ENCODE measurements around the gene GSC2. TPM values are rescaled to one million over a fixed set of nuclear protein-coding genes. Genes with fewer than 3 reads are reported as not detected.

Gene GSC2, protein sequence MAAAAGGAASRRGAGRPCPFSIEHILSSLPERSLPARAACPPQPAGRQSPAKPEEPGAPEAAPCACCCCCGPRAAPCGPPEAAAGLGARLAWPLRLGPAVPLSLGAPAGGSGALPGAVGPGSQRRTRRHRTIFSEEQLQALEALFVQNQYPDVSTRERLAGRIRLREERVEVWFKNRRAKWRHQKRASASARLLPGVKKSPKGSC
- not detected for total RNA-seq
- not detected for polyA plus RNA-seq

DNA sequence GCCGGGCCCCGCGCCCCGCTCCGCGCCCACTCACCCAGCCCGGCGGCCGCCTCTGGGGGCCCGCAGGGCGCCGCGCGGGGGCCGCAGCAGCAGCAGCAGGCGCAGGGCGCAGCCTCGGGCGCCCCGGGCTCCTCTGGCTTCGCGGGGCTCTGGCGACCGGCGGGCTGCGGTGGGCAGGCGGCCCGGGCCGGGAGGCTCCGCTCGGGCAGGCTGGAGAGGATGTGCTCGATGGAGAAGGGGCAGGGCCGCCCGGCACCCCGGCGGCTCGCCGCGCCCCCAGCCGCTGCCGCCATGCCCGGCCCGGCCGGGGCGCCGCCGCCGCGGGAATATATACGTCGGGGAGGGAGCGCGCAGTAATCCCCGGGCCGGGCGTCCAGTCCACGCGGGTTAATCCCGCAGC, at the start of gene GSC2:
Gene GSC2, minus strand, starts transcription at position 302 of the 400 bp plus-strand sequence. Its CDS starts 9 bp downstream, at position 293.
- H3K4me1 ChIP-seq (ENCODE audit: insufficient read depth): peaks cover 1% of the 10 kb centered on the region
- no peak for DNase-seq (ENCODE audit: extremely low spot score)
- WGBS: 1% methylated on average over 59 of the region's 59 CpGs
- H3K27ac ChIP-seq (ENCODE audit: low read depth): no peak within 1 kb of the TSS
- peak within 1 kb of the TSS; percentile 14 for H3K4me3 ChIP-seq (ENCODE audit: low read depth, low read length)
- H3K36me3 ChIP-seq (ENCODE audit: insufficient read depth): no peaks in the 10 kb centered on the region

DNA sequence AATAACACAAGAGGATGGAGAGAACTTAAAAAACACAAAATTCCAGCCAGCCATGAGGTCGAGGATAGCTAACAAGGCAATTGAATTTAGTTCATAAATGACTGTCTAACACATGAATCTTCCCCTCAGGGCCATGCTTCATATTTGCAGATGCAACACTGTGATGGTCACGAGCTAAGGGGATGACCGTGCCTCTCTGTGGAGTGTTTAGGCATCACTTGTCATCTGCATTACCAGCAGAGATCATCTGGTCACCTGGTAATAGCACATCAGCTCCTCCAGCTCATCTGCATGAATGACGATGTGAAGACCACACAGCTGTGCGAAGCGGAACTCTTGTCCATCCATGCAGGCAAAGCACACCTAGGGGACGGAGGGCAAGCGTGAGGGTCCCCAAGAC, 49.4 kb upstream of the GSC2 start:
- no peaks in the 10 kb centered on the region for H3K4me1 ChIP-seq (ENCODE audit: insufficient read depth)
- no peak overlapping the region for H3K4me3 ChIP-seq (ENCODE audit: low read depth, low read length)
- H3K27ac ChIP-seq (ENCODE audit: low read depth): no peak overlapping the region
- H3K36me3 ChIP-seq (ENCODE audit: insufficient read depth): no peaks in the 10 kb centered on the region
- WGBS: 92% methylated on average over 8 of the region's 8 CpGs
- DNase-seq (ENCODE audit: extremely low spot score): no peak

DNA sequence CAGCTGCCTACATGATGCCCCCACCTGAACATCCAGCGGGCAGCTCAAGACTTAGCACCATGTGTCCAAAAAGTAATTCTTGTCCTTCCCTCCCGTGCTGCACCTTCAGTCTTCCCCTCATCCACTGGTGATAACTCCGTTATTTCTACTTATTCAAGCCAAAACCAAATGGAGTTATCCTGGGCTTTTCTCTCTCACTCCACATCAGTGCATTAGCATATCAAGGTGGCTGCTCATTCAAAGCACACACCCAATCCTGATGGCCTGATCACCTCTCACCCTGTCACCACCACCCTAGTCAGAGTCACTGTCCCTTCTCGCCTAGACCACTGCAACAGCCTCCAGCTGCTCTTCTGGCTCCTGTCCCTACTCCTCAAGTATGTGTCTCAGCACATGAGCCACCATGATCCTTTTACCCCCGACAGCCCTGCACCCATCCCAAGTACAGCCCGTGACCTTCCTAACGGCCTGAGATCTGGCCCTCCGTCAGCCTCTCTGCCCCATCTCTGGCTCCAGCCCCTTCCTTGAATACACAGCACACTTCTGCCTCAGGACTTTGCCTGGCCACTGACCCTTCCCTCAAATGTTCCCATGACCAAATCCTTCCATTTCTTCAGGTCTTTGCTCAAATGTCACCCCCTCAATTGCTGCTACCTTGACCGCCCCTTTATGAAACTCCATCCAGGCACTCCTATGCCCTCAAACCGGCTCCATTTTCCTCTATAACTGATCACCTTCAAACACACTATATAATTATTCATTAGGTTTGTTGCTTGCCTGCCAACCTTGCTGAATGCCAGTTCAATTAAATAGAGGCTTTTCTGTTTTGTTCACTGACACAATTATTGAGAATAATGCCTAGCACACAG, 48.1 kb upstream of the GSC2 start:
- H3K27ac ChIP-seq (ENCODE audit: low read depth): no peak overlapping the region
- DNase-seq (ENCODE audit: extremely low spot score): no peak
- no peak overlapping the region for H3K4me3 ChIP-seq (ENCODE audit: low read depth, low read length)
- no peaks in the 10 kb centered on the region for H3K4me1 ChIP-seq (ENCODE audit: insufficient read depth)
- WGBS: 85% methylated on average over 10 of the region's 10 CpGs
- H3K36me3 ChIP-seq (ENCODE audit: insufficient read depth): no peaks in the 10 kb centered on the region

DNA sequence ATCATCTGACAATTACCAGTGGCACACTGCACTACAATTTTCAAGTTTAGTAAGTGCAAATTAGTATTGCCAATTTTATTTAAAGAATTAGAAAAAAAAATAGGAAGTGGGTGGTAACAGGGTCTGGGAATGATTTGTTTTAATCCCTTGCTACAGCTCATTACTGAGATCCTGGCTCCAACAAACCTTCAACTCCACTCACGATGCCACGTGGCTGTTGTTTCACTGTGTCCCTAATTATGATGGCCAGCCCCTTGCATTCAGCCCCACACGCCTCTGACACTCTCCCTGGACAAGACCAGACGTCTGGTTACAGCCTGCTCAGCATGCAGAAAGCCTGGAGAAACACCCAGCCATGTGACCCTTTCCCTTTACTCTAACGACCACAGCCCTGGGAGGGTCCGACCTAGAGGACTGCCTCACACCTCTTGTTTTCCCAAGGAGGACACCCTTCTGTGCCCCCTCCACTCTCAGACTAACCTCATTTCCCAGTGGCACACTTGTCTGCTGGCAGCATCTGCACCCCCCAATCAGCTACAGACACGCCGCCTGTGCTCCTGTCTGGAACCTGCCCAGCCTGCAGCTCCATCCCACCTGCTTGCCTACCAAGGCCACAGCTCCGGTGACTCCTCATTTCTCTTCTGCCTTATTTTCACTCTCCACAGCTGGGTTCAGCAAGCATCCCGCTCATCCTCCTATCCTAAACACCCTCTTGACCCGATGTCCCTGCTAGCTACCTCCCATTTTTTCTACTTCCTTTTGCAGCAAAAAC, 46.9 kb upstream of the GSC2 start:
- no peak overlapping the region for H3K27ac ChIP-seq (ENCODE audit: low read depth)
- H3K4me1 ChIP-seq (ENCODE audit: insufficient read depth): no peaks in the 10 kb centered on the region
- DNase-seq (ENCODE audit: extremely low spot score): no peak
- H3K36me3 ChIP-seq (ENCODE audit: insufficient read depth): no peaks in the 10 kb centered on the region
- H3K4me3 ChIP-seq (ENCODE audit: low read depth, low read length): no peak overlapping the region
- 69% methylated on average over 11 of the region's 11 CpGs for WGBS

DNA sequence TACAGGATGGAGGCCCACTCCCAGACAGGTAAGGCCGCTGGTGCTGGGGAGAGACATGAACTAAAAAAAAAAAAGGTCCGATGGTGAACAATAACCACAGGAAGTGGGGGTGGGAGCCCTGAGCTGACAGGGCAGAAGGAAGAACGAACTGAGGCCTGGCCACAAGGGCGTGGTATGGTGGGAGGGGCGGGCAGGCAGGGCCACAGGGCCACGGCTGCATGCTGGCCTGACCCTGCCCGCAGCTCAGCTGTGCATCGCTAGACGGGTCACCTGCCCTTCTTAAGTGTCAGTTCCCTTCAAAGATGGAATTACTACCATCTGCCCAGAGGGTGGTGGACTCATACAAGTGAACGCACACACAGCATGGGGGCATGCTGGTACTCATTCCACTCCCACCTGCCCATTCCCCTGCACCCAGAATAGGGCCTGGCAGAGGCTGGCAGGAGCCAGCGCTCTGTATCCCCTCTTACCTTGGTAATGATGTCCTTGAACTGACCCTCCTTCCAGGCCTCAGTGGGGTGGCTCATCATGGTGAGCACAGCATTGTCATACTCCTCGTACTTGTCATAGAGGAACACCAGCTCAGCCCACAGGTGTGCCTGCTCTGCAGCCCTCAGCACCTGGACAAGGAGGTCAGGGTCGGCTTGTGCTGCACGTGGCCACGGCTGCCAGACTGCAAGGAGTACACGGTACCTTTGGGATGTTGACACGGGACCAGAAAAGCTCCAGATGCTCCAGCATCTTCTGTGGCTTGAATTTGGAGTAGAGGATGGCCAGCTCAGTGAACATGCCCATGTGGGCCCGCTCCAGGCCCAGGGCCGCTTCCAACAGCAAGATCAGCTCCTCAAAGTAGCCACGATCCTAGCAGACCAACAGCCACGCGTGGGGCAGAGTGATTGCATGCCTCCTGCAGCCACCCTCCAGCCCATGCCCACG, 46.0 kb upstream of the GSC2 start:
- no peak for DNase-seq (ENCODE audit: extremely low spot score)
- H3K4me1 ChIP-seq (ENCODE audit: insufficient read depth): no peaks in the 10 kb centered on the region
- no peak overlapping the region for H3K4me3 ChIP-seq (ENCODE audit: low read depth, low read length)
- no peaks in the 10 kb centered on the region for H3K36me3 ChIP-seq (ENCODE audit: insufficient read depth)
- 88% methylated on average over 23 of the region's 23 CpGs for WGBS
- H3K27ac ChIP-seq (ENCODE audit: low read depth): no peak overlapping the region

DNA sequence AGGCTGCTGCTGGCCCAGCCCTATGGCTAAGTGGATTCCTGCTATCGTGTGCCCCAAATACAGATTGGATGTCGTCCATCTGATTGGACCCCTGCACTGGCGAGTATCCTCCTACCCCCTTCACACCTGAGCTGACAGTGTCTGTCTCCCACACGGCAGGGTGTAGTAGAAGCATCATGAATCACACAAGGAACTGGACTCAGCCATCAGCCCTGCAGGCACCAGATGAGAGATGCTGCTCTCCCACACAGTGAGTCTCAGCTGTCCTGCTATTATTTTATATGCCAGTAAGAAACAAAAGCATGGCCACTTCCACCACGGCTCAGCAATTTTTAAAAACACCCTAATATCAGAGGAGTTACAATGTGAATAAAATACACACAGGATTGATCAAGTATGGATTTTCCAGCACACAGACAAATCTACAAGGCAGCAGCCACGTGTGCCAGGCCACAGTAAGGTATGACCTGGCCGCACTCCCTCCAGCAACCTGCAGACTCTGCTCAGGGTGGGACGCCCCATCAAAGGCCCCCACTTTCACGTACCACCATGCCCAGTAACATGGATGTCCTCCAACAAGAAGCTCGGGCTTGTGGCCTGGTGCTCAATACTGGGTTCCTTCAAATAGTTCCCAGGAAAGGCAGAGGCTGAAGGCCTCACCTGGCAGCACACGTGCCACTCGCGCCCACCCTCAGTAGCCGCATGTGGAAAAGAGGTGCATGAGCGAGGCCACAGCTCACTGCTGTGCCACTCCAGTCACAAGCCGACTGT, 44.9 kb upstream of the GSC2 start:
- 92% methylated on average over 16 of the region's 16 CpGs for WGBS
- no peak overlapping the region for H3K27ac ChIP-seq (ENCODE audit: low read depth)
- H3K4me1 ChIP-seq (ENCODE audit: insufficient read depth): no peaks in the 10 kb centered on the region
- no peaks in the 10 kb centered on the region for H3K36me3 ChIP-seq (ENCODE audit: insufficient read depth)
- H3K4me3 ChIP-seq (ENCODE audit: low read depth, low read length): no peak overlapping the region
- DNase-seq (ENCODE audit: extremely low spot score): no peak

DNA sequence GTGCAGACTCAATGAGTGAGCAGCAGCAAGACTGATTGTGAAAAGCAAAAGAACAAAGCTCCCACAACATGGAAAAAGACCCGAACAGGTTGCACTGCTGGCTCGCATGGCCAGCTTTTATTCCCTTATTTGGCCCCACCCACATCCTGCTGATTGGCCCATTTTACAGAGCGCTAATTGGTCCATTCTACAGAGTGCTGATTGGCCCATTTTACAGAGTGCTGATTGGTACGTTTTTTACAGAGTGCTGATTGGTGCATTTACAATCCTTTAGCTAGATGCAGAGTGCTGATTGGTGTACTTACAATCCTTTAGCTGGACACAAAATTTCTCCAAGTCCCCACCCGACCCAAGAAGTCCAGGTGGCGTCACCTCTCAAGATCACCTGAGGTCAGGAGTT, 43.8 kb upstream of the GSC2 start:
- no peaks in the 10 kb centered on the region for H3K4me1 ChIP-seq (ENCODE audit: insufficient read depth)
- H3K27ac ChIP-seq (ENCODE audit: low read depth): no peak overlapping the region
- H3K4me3 ChIP-seq (ENCODE audit: low read depth, low read length): no peak overlapping the region
- DNase-seq (ENCODE audit: extremely low spot score): no peak
- H3K36me3 ChIP-seq (ENCODE audit: insufficient read depth): no peaks in the 10 kb centered on the region
- 96% methylated on average over 6 of the region's 6 CpGs for WGBS

DNA sequence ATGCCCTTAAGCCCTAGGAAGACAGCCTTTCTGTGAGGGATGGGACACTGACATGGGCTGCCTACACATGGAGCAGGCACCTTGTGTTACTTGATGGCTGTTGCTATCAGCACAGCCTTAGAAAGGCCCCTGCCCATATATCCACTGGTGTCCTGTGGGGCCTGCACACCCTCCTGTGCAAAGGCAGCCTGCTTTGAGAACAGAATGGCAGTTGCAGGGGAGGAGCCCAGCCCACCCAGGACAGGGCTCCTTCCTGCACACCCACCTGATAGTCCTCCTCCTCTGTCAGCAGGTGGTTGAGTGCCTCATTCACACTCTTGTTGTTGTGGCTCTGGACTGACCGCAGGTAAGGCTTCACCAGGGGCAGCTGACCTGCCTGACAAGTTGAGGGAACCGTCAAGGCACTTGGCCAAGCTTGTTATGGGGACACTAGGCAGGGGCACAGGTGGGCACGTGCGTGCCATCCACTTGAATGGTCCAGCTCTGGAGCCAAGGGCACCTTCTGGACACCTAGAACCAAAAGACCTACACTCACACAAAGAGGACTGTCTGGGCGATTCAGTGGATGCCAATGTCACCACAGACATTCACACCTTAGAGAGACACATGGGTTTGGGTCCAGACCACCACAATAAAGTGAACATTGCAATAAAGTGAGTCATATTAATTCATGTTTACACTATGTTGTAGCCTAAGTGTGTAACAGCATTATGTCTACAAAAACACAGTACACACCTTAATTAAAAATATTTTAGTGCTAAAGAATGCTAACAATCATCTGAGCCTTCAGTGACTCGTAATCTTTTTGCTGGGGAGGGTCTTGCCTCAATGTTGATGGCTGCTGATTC, 37.8 kb upstream of the GSC2 start:
- no peaks in the 10 kb centered on the region for H3K4me1 ChIP-seq (ENCODE audit: insufficient read depth)
- H3K27ac ChIP-seq (ENCODE audit: low read depth): no peak overlapping the region
- WGBS: 88% methylated on average over 6 of the region's 6 CpGs
- H3K4me3 ChIP-seq (ENCODE audit: low read depth, low read length): no peak overlapping the region
- H3K36me3 ChIP-seq (ENCODE audit: insufficient read depth): no peaks in the 10 kb centered on the region
- DNase-seq (ENCODE audit: extremely low spot score): no peak

DNA sequence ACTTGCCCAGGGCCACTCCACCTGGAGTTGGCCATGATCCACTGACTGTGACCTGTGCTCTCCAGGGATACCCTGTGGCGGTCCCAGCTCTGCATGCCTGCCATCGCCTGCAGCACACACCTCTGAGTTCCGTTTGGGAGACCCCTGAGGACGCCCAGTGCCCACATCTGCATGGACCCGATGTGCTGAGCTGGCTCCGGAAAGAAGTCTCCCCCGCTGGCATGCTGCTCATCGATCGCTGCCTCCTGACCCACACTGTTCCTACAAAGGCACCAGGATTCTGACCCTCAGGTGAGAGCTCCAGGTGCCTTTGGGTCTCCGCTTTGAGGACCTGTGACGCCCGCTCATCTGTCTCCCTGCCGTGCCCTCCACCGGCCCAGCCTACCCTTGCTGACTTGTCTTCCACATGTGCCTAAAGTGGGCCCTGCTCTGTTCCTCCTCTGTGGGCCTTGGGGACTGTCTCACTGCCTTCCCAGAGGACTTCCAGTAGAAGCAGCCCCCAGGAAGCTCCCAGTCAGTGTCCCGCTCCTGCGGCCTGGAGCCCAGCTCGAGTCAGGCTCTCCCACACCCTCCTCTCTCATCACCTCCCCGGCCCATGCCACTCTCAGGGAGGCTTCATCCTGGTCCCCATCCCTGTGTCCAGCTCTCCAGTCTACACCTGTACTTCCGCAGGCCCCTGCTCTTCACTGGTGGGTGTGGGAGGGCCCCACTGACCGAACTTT, 34.3 kb upstream of the GSC2 start:
- no peak for DNase-seq (ENCODE audit: extremely low spot score)
- H3K27ac ChIP-seq (ENCODE audit: low read depth): no peak overlapping the region
- 91% methylated on average over 20 of the region's 20 CpGs for WGBS
- no peaks in the 10 kb centered on the region for H3K36me3 ChIP-seq (ENCODE audit: insufficient read depth)
- H3K4me1 ChIP-seq (ENCODE audit: insufficient read depth): no peaks in the 10 kb centered on the region
- no peak overlapping the region for H3K4me3 ChIP-seq (ENCODE audit: low read depth, low read length)

DNA sequence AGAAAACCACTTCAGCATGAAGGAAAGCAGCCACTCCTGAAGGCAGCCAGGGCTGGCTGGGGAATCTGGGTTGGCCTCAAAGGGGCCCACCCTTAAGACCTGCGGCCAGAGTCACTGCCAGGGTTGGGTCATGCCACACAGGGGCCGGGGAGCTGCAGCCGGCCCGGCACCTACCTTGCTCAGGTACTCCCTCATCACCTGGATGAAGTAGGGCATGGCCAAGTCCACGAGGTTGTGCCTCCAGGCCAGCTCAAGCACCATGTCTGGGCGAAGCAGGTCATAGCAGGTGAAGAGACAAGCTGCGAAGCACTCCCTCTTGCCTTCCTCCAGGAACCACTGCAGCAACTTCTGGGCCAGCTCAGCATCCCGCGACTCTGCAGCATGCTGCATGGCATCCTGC, 33.1 kb upstream of the GSC2 start:
- H3K27ac ChIP-seq (ENCODE audit: low read depth): no peak overlapping the region
- H3K36me3 ChIP-seq (ENCODE audit: insufficient read depth): no peaks in the 10 kb centered on the region
- no peak overlapping the region for H3K4me3 ChIP-seq (ENCODE audit: low read depth, low read length)
- DNase-seq (ENCODE audit: extremely low spot score): no peak
- no peaks in the 10 kb centered on the region for H3K4me1 ChIP-seq (ENCODE audit: insufficient read depth)
- 92% methylated on average over 9 of the region's 9 CpGs for WGBS

DNA sequence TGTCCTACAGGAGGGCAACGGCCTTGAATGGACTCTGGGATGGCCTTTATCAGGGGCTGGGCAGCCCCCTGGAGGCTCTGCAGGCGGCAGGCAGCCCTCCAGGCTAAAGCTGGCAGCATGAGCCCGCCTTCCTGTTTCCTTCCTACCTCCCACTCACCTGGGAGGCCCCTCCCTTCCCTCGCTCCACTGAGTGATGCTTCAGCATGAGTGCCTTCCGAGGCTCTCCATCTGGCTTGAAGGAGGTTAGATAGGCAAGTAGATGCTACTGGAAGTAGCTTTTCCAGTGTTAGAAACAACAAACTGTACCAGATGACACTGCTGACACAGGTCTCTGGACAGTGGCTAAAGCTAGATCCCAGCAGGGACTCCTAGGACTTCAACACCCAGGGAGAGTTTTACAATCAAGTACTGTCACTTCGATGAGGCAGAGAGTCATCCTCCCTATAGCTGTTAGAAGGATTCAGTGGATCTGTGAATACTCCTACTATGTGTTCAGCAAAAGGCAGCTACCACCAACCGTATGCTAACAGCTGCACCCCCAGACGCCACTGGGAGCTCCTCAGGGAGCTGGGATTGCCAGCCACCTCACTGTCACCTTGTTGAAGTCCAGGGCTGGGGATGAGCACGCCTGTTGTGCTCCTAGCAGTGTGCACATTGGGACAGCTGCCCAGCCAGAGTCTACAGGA, 32.5 kb upstream of the GSC2 start:
- DNase-seq (ENCODE audit: extremely low spot score): no peak
- no peak overlapping the region for H3K4me3 ChIP-seq (ENCODE audit: low read depth, low read length)
- WGBS: 70% methylated on average over 9 of the region's 9 CpGs
- H3K27ac ChIP-seq (ENCODE audit: low read depth): no peak overlapping the region
- H3K4me1 ChIP-seq (ENCODE audit: insufficient read depth): no peaks in the 10 kb centered on the region
- no peaks in the 10 kb centered on the region for H3K36me3 ChIP-seq (ENCODE audit: insufficient read depth)
